ENCODE measurements around the gene NOX3. TPM values are rescaled to one million over a fixed set of nuclear protein-coding genes. Genes with fewer than 3 reads are reported as not detected.
A peak's percentile ranks its signal among the peaks of the same experiment; 100 is the strongest.
"Not testable (repeated sequence)": the region's sequence is repeated elsewhere in the genome, so short reads cannot be mapped to it uniquely, and the experiment has no call there.

Gene NOX3, protein sequence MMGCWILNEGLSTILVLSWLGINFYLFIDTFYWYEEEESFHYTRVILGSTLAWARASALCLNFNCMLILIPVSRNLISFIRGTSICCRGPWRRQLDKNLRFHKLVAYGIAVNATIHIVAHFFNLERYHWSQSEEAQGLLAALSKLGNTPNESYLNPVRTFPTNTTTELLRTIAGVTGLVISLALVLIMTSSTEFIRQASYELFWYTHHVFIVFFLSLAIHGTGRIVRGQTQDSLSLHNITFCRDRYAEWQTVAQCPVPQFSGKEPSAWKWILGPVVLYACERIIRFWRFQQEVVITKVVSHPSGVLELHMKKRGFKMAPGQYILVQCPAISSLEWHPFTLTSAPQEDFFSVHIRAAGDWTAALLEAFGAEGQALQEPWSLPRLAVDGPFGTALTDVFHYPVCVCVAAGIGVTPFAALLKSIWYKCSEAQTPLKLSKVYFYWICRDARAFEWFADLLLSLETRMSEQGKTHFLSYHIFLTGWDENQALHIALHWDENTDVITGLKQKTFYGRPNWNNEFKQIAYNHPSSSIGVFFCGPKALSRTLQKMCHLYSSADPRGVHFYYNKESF
- total RNA-seq (2014; rRNA removed; shearing (Covaris generic)): not detected in 2 replicates

DNA sequence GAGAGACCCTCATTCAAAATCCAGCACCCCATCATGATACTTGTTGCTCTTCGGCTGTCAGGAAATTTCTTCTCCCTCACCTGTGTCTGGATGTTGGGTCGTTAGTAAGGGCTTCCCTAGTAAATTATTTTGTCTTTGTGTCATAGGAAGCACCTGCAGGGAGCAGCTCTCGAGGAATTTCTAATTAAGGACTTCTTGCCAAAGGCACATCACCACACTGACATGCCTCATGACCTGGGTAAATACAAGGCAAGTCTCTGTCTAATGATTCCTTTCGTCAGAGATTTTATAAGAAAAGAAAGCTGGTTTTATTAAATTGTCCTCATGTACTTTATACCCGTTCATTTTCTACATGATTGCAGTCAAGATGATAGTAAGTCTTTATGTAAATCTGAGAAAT, at the start of gene NOX3:
Gene NOX3 (minus strand): TSS at position 74 of the 400 bp plus-strand sequence. CDS start 39 bp downstream, at position 35.
- H3K27ac ChIP-seq: no peak within 1 kb of the TSS
- DNase-seq: no peak
- no peaks in the 10 kb centered on the region for H3K36me3 ChIP-seq
- H3K4me3 ChIP-seq: no peak within 1 kb of the TSS
- no peaks in the 10 kb centered on the region for H3K4me1 ChIP-seq
- no peaks in the 10 kb centered on the region for H3K27me3 ChIP-seq
- H3K9me3 ChIP-seq (replicated peaks): no peaks in the 10 kb centered on the region

DNA sequence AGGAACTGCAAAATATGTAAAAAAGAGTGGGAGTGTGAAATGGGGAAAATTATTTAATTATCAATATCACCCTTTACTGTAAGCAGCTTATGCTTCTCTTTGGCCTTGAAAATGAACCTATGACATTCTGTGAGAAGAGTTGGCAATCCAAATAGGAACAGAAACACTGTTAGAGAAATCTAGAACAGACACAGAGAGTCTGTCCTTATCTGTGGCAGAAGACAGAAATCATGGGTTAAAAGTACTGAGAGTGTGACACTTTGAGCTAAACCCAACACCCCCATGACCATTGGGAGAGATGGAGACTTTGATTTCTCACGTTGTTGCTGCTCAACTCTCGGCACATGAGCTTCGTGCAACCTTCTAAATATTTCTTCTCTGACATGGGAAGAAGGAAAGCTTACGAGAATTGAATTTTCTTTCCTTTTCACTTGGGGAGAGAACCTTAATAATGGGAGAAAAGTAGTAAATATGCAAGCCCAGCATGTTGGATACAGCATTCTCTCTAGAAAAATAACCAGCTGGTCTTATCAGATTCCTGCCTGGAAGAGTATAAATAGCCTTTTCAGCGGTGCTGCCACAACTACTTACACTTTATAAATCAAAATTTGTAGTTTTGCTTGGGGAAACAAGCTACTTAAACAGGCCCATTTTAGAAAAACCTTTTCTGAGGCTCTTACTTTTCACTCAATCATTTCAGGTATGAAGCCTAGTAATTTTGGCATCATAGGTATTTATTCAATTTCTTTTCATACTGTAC, 49.4 kb upstream of the NOX3 start:
- Histone ChIP-seq H3K27ac (no peak overlapping the region), H3K4me1 (no peaks in the 10 kb centered on the region), H3K4me3 (no peak overlapping the region), H3K27me3 (no peaks in the 10 kb centered on the region), H3K9me3 (replicated peaks) (no peaks in the 10 kb centered on the region), H3K36me3 (no peaks in the 10 kb centered on the region)
- DNase-seq: no peak

DNA sequence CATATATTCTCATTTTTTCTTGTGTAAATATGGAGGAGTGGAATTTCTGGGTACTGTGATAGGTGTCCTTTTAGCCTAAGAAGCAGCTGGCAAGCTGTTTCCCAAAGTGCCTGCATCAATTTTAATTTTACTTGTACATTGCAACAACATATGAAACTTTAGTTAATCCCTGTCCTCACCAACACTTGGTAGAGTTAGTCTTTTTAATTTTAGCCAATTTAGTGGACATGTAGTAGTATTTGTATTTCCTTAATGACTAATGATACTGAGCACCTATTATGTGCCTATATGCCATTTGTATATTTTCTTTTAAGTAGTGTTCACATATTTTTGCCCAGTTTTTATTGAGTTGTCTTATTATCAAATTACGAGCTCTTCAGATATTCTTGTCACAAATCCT, 46.8 kb upstream of the NOX3 start:
- Histone ChIP-seq H3K9me3 (replicated peaks) (no peaks in the 10 kb centered on the region), H3K4me3 (no peak overlapping the region), H3K27me3 (no peaks in the 10 kb centered on the region), H3K36me3 (no peaks in the 10 kb centered on the region), H3K27ac (no peak overlapping the region), H3K4me1 (no peaks in the 10 kb centered on the region)
- no peak for DNase-seq

DNA sequence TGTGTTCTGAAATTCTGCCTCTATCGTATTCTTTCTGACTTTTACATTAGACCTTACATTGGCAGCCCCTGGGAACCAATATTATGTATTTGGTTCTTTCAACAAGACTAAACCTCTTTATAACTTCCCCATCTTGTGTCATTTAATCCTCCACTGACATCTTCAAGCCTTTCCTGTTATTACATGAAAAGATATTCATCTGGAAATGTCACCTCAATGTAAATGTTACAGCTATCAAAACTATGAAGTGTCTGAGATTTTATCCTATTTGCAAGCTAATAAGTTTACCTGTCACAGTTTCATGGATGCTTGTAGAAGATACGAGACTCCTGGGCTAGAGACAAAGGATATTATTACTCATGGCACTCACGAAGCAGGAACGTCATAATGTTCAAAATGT, 43.9 kb upstream of the NOX3 start:
- no peaks in the 10 kb centered on the region; the same call in 1 of the 2 replicates for H3K4me1 ChIP-seq

DNA sequence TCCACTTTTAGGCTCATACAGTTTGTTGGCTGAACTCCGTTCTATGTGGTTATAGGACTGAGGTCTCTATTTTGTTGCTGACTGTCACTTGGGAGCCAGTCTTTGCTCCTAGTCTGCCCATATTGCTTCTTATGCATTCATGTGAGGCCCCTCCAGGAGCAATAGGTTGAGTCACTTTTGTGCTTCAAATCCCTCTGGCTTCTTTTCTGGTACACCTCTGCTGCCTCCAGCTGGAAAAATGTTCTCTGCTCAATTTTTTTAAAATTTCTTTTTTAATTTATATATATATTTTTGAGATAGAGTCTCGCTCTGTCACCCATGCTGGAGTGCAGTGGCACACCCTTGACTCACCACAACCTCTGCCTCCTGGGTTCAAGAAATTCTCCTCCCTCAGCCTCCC, 42.7 kb upstream of the NOX3 start:
- Histone ChIP-seq H3K4me1 (peaks cover 5% of the 10 kb centered on the region), H3K36me3 (no peaks in the 10 kb centered on the region), H3K27ac (no peak overlapping the region), H3K9me3 (replicated peaks) (no peaks in the 10 kb centered on the region), H3K4me3 (no peak overlapping the region), H3K27me3 (no peaks in the 10 kb centered on the region)
- DNase-seq: no peak

More for the DNA sequence above, 43.9 kb upstream of the NOX3 start:
- H3K27me3 ChIP-seq: no peaks in the 10 kb centered on the region
- H3K9me3 ChIP-seq (replicated peaks): no peaks in the 10 kb centered on the region
- H3K27ac ChIP-seq: no peak overlapping the region
- no peaks in the 10 kb centered on the region for H3K36me3 ChIP-seq
- H3K4me3 ChIP-seq: no peak overlapping the region
- DNase-seq: no peak

DNA sequence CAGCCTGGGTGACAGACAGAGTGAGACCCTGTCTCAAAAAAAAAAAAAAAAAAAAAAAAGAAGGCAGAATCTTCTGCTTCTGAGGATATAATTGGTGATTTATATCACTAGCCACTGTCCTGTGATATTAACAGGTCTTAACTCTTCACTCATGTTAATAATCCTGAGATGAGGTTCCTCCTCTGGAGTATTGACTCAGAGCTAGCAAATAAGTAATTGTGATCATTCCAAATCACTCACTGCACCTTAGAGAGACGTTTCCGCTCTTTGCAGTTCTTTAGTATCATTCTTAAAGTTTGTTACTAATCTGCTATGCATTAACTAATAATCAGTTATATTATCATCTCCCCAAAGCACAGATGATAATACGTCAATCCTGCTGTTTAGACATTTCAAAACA, 41.6 kb upstream of the NOX3 start:
- Histone ChIP-seq H3K27ac (no peak overlapping the region), H3K4me3 (no peak overlapping the region), H3K27me3 (no peaks in the 10 kb centered on the region), H3K4me1 (peaks cover 5% of the 10 kb centered on the region), H3K36me3 (no peaks in the 10 kb centered on the region), H3K9me3 (replicated peaks) (no peaks in the 10 kb centered on the region)
- no peak for DNase-seq

DNA sequence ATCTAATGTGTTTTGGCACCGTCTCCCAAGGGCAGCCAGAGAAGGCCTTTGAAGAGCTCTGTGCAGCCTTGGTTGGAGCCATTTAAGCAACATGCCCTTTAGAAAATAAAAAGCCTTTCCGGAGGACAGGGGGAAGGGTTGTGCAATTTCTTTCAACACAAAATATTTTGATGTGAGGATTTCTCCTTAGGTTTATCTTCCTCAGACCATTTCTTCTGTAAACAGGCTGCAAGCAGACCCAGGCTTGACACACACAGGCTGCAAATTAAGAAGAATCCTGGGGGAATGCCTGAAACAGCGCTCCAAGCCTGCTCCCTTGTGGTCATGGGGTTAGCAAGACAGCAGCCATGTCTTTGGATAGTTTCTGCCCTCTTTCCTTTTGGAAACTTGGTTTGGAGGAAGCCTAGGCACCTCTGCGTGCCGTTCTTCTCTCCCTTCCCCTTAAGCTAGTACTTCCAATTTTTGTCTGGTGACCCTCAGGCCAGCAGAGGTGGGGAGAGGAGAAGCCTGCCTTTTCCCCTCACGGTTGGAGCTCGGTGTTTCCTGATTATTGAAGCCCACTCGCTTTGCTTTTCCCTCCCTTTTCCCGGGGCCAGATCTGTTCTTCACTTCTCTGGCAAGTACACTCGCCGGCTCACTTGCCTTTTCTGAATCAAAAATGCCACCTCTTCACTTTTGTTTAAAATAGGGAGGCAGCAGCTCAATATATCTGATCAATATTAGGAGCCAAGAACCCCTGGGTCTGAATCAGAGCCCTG, 39.6 kb upstream of the NOX3 start:
- no peaks in the 10 kb centered on the region for H3K9me3 ChIP-seq (replicated peaks)
- no peaks in the 10 kb centered on the region for H3K27me3 ChIP-seq
- no peak overlapping the region for H3K27ac ChIP-seq
- peaks cover 5% of the 10 kb centered on the region for H3K4me1 ChIP-seq
- no peak overlapping the region for H3K4me3 ChIP-seq
- H3K36me3 ChIP-seq: no peaks in the 10 kb centered on the region
- peak in 1 of 2 experiments; percentile 11 for DNase-seq

DNA sequence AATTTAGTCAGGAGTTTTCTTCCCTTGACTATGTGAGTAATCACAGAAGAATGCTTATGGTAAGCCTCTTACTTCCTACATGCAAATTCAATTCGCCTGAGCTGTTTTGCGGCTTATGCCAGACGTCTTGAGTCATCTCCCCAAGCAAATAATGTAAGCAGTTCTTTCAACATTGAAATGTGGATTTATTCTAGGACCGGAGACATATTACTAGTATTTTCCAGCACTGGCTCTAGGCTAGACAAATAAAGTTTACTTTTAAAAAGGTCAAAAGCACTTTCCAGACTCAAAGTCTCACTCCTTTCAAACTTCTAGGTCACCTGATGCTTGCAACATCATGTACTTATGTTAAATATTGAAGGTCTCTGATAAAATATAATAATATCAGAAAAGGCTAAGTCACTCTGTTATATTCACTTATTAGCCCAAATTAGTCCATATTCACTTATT, 38.1 kb upstream of the NOX3 start:
- H3K27me3 ChIP-seq: no peaks in the 10 kb centered on the region
- no peak overlapping the region for H3K4me3 ChIP-seq
- H3K9me3 ChIP-seq (replicated peaks): no peaks in the 10 kb centered on the region
- H3K36me3 ChIP-seq: no peaks in the 10 kb centered on the region
- peak; percentile 21 to 33 for DNase-seq
- H3K27ac ChIP-seq: peak overlapping the region; percentile 10; the same call in 1 of the 2 replicates
- peaks cover 5% of the 10 kb centered on the region for H3K4me1 ChIP-seq

DNA sequence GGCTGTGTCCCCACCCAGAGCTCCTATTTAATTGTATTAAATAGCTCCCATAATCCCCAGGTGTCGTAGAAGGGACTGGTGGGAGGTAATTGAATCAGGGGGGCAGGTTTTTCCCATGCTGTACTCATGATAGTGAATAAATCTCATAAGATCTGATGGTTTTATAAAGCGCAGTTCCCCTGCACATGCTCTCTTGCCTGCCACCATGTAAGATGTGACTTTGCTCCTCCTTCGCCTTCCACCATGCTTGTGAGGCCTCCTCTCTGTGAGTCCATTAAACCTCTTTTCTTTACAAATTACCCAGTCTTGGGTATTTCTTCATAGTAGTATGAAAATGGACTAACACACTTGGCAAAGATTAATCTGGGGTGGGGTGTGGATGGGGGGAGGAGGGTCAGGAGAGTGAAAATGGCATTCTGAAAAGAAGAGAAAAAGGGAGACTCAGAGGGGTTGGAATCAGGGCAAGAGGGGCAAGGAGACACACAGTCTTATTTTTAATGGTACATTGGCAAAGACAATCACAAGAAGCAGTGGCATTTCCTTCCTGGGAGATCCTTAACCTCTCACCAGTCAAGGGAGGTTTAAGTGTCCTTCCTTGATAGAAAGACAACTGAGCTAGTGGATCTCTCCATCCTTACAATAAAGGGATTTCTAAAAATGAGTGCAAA, 37.5 kb upstream of the NOX3 start:
- no peak for DNase-seq
- H3K9me3 ChIP-seq (replicated peaks): no peaks in the 10 kb centered on the region
- H3K27me3 ChIP-seq: no peaks in the 10 kb centered on the region
- H3K27ac ChIP-seq: peak overlapping the region; percentile 9; the same call in 1 of the 2 replicates
- no peak overlapping the region for H3K4me3 ChIP-seq
- no peaks in the 10 kb centered on the region for H3K36me3 ChIP-seq
- H3K4me1 ChIP-seq: peaks cover 5% of the 10 kb centered on the region

DNA sequence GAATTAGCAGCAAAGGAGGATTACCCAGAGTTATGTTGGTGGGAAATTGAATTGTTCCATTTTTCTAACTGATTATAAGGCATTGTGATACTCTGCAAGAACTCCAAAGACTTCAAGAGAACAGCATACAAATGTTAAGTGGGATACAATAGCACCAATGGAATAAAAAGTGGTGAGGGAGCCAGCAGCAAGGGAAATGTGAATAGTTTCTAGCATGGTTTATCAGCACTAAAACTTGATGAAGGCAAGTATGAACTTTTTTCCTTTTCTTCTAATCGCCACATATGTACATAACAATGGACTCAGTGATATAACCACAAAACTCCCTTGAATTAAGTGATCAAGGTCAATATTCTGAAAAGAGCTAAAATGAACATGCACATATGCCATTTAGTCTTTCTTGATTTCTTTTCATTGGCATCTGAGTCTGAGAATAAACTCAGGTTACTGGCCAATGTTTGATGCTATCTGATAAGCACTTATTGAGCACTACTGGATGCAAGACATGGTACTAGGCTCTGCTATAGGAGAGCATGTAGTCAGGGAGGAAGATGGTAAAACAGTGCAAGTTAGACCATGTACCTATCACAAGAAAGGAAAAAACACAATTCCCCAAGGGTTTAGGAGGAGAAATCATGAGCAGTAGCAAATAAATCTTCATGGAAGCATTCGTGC, 36.6 kb upstream of the NOX3 start:
- H3K27ac ChIP-seq: no peak overlapping the region
- peaks cover 5% of the 10 kb centered on the region for H3K4me1 ChIP-seq
- H3K9me3 ChIP-seq (replicated peaks): no peaks in the 10 kb centered on the region
- no peak for DNase-seq
- no peaks in the 10 kb centered on the region for H3K27me3 ChIP-seq
- H3K4me3 ChIP-seq: no peak overlapping the region
- H3K36me3 ChIP-seq: no peaks in the 10 kb centered on the region

DNA sequence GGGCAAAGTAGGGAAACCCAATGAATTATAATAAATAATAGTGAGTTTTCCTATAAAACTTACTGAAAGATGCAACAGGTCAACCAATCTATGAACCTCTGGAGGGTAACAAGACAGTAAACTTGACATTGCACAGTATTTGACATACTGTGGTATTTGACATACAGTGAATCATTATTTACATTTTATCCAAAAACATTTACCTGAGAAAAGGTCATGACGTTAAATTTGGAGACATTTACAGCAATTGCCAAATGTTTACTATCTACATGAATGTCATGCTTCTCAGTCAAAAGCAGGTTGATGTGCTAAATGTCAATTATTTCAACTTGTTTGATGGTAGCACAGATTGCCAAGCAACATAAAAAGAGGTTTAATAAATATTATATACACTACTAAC, 35.8 kb upstream of the NOX3 start:
- no peak for DNase-seq
- peaks cover 5% of the 10 kb centered on the region for H3K4me1 ChIP-seq
- no peaks in the 10 kb centered on the region for H3K9me3 ChIP-seq (replicated peaks)
- no peak overlapping the region for H3K4me3 ChIP-seq
- no peaks in the 10 kb centered on the region for H3K36me3 ChIP-seq
- no peaks in the 10 kb centered on the region; the same call in 1 of the 2 replicates for H3K27me3 ChIP-seq
- H3K27ac ChIP-seq: no peak overlapping the region

DNA sequence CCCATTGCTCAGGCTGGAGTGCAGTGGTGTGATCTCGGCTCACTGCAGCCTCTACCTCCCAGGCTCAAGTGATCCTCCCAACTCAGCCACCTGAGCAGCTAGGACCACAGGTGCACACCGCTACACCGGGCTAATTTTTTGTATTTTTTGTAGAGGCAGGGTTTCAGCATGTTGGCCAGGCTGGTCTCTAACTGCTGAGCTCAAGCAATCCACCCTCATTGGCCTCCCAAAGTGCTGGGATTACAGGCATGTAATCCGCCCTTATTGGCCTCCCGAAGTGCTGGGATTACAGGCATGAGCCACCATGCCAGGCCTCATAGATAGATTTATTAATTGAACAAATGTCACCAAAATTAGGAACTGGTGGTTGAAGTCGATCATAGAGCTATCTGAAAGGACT, 32.6 kb upstream of the NOX3 start:
- H3K36me3 ChIP-seq; H3K4me3 ChIP-seq; DNase-seq; H3K27me3 ChIP-seq; H3K27ac ChIP-seq; H3K4me1 ChIP-seq; H3K9me3 ChIP-seq (replicated peaks): not testable (repeated sequence)

DNA sequence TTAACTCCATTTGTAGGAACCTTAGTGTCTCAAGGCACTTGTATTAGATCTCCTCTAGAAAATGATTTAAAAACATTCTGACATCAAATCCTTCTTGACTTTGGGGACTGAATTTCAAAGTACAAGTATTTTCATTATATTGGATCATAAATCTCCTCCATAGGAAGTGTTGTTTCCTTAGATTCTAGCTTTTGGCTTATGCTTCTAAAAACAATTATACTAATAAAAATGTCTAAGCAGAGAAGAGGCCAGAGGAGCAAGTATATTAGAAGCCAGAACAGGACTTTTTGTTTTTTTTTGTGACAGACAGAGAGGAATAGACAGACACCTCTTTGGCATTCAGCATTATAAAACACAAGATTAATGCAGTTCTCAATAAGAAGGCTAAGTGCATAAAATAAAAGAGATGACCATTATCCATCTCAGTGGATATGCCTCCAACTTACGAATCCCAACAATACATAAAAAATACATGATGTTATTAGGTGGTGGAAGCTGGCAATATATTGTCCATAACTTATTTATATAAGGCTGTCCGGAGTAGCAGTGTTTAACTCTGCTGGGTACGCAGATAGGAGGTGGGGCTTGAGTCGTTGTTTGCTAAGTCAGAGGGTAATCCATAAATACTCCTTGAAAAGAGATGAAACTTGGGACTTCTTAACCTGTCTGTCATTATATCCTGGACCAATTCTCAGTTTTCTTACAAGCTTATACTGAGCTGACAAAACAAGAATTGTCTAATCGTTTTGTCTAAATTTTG, 31.9 kb upstream of the NOX3 start:
- Histone ChIP-seq H3K9me3 (replicated peaks) (no peaks in the 10 kb centered on the region), H3K27ac (no peak overlapping the region), H3K4me3 (no peak overlapping the region), H3K36me3 (no peaks in the 10 kb centered on the region), H3K27me3 (no peaks in the 10 kb centered on the region; the same call in 1 of the 2 replicates), H3K4me1 (no peaks in the 10 kb centered on the region)
- no peak for DNase-seq
